ENCODE measurements around the gene HOXA7. TPM values are rescaled to one million over a fixed set of nuclear protein-coding genes. Genes with fewer than 3 reads are reported as not detected.

The HOXA7 gene
- total RNA-seq, 4 donors from 2014 or later: 2.8 to 4.3 (median 3.6) TPM

GRCh38 chr7:27155816-27156507 lies 513 bp downstream of the HOXA7 start:
- no peak for TF ChIP-seq CTCF (IDR thresholded peaks at IDR 0.05; ENCODE audit: low read depth)

GRCh38 chr7:27154901-27155815 lies 1.3 kb downstream of the HOXA7 start:
- no peak for TF ChIP-seq CTCF (IDR thresholded peaks at IDR 0.05; ENCODE audit: low read depth)

GRCh38 chr7:27154369-27154768 lies 2.1 kb downstream of the HOXA7 start:
- no peak for TF ChIP-seq CTCF (IDR thresholded peaks at IDR 0.05; ENCODE audit: low read depth)

GRCh38 chr7:27153526-27153925 lies 2.9 kb downstream of the HOXA7 start:
- TF ChIP-seq CTCF (IDR thresholded peaks at IDR 0.05; ENCODE audit: low read depth): no peak

GRCh38 chr7:27152816-27153442 lies 3.5 kb downstream of the HOXA7 start:
- TF ChIP-seq CTCF (IDR thresholded peaks at IDR 0.05; ENCODE audit: low read depth): no peak

- TF ChIP-seq CTCF (IDR thresholded peaks at IDR 0.05; ENCODE audit: low read depth): no peak
Observed at GRCh38 chr7:27151931-27152815, 4.3 kb downstream of the HOXA7 start, which contains the start of gene HOXA3. Gene HOXA3 (minus strand): TSS chr7:27152583. CDS start chr7:27110640, 41,943 bp downstream.

All from subcutaneous adipose tissue (tissue), 4 donors.